AG04449 (cell line): ENCODE data around the gene MAML2.

Source experiments
- CTCF ChIA-PET: fragments of 350-600 bp; formaldehyde crosslinking; extraction: SDS; loops from one replicate; lab custom pipeline; 2021; ENCODE audit warnings: antibody characterized with exemption; lab: Yijun Ruan, JAX
- POLR2A ChIA-PET: fragments of 400-600, 350-600 bp; formaldehyde crosslinking; extraction: SDS; loops from one replicate; lab custom pipeline; 2020; ENCODE audit warnings: antibody characterized with exemption, inconsistent platforms; lab: Yijun Ruan, JAX
- DNase-seq: peaks from one replicate; pipeline ENCODE4 v3.0.0-alpha.2; 2010; ENCODE audit warnings: low read depth, low spot score
- H3K4me3 ChIP-seq: 2 replicates; pipeline ENCODE4 v1.5.1; 2011; ENCODE audit warnings: low read depth, mild to moderate bottlenecking, control low read depth, low read length
- TF ChIP-seq, protein P1 (sequence below): IDR thresholded peaks from one replicate; pipeline ENCODE4 v1.5.1; 2011; ENCODE audit warnings: mild to moderate bottlenecking, moderate library complexity, low read length, control low read depth, inconsistent platforms; ENCODE audit not compliant: insufficient read depth; ENCODE audit errors: missing control alignments

The MAML2 gene

DNA sequence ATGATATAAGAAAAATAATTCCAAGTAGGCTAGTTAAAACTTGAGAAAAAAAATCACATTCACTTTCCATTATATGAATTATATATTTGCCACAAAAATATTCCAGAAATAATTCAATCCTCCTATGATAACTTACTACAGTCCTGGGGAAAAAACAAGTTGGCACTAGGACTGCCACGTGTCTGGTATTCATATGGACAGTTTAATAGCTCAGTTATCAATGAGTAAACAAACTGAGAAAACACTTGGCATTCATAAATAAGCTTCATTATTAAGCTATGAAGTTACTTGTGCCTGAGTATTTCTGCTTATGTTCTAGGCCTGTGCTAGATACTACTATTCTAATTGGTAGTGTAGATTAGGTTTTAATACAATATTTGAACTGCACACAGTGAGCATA is 22.5 kb upstream of the MAML2 start:
- TF ChIP-seq, protein P1, sequence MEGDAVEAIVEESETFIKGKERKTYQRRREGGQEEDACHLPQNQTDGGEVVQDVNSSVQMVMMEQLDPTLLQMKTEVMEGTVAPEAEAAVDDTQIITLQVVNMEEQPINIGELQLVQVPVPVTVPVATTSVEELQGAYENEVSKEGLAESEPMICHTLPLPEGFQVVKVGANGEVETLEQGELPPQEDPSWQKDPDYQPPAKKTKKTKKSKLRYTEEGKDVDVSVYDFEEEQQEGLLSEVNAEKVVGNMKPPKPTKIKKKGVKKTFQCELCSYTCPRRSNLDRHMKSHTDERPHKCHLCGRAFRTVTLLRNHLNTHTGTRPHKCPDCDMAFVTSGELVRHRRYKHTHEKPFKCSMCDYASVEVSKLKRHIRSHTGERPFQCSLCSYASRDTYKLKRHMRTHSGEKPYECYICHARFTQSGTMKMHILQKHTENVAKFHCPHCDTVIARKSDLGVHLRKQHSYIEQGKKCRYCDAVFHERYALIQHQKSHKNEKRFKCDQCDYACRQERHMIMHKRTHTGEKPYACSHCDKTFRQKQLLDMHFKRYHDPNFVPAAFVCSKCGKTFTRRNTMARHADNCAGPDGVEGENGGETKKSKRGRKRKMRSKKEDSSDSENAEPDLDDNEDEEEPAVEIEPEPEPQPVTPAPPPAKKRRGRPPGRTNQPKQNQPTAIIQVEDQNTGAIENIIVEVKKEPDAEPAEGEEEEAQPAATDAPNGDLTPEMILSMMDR = no peak
- DNase-seq = no peak
- POLR2A ChIA-PET = no interaction called here
- CTCF ChIA-PET = no interaction called here
- H3K4me3 ChIP-seq = no peak overlapping the region

DNA sequence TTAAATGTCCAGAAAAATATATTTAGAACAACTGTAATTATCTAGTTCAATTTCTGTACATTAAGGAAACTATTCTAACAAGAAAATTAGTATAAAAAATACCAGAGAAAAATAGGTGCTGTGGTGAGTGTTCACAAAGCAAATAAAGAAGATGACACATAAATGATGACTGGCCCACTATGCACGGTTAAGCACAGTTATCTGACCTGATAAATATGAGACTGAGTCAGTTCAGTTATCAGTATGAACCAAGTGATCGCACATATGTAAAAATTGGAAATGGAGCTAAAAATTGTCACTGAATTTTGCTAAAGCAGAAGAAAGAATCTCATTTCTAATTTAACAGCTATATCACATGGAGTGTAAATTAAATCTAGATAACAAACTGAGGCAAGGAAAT is 18.8 kb upstream of the MAML2 start:
- CTCF ChIA-PET = interaction anchor here (0.6 to 2.5 kb wide), 5 partner anchors 11 to 526 kb away, joined by 3 to 7 read pairs (median 4); partner anchors contain the start of gene MAML2
- DNase-seq = no peak
- TF ChIP-seq, protein P1 = no peak
- no peak overlapping the region for H3K4me3 ChIP-seq
- POLR2A ChIA-PET = no interaction called here

DNA sequence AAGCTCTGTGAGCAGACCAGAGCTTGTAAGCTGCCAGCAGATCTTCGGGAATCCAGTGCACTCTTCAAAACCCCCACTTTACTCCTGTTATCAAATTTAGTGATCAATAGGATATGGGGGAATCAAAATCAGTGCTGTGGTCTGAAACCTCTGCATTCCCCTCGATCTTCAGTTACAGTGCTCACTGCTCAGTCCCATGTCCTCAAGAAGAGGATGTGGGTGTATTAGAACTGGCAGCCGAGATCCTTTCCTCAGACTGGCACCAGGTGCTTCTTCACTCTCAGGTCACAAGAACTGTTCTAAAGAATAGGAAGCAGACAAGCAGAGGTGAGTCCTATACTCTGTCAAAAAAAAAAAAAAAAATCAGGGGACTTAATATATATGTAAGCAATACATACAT is 15.3 kb upstream of the MAML2 start:
- H3K4me3 ChIP-seq = no peak overlapping the region
- ChIA-PET CTCF (interaction anchor here (1.4 kb wide), 1 partner anchor 15 kb away, joined by 9 read pairs; the partner anchor contains the start of gene MAML2), POLR2A (no interaction called here)
- no peak for DNase-seq
- TF ChIP-seq, protein P1 = no peak

DNA sequence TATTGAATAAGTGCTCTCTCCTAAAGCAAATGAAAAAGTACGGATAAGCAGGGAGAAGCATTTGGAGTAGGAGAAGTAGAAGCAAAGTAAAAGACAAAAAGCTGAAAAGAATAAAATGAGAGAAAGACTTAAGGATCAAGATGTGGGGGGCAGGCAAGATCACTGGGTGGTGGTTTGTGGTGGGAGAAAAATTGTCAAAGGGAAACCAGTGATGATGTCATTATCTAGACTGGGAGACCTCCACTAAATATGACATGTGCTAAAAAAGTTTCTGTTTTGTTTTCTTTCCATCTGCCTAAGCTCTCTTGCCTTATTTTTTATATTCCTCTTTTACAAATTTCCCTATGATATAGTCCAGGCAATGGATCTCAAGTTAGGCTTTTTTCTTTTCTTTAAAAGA is 14.8 kb upstream of the MAML2 start:
- no peak for DNase-seq
- POLR2A ChIA-PET = no interaction called here
- TF ChIP-seq, protein P1 = no peak
- CTCF ChIA-PET = interaction anchor here (1.0 to 1.6 kb wide), 3 partner anchors 13 to 36 kb away, joined by 3 to 9 read pairs (median 3); partner anchors contain the start of gene MAML2
- H3K4me3 ChIP-seq = no peak overlapping the region

DNA sequence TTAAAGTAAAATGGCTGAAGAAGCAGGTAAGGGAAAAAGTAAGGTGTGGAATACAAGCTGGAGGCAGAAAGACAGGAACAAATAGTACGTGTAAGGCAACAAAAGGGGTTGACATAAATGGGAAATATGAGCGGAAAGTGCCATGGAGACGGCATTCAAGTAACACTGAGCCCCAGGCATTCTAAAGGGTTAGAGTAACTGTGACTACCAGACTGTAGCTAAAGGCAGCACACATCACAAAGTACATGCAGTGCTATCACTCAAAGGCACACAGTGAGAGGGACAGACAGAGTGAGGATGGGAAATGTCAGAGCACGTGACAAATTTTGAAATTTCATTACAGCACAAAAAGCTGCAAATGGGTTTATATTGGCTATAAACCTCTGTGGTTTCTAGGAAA is 13.9 kb upstream of the MAML2 start:
- CTCF ChIA-PET = interaction anchor here (0.6 to 1.6 kb wide), 4 partner anchors 12 to 1034 kb away, joined by 3 to 9 read pairs (median 3); partner anchors contain the start of gene MAML2
- POLR2A ChIA-PET = no interaction called here
- H3K4me3 ChIP-seq = no peak overlapping the region
- TF ChIP-seq, protein P1 = no peak
- DNase-seq = no peak

DNA sequence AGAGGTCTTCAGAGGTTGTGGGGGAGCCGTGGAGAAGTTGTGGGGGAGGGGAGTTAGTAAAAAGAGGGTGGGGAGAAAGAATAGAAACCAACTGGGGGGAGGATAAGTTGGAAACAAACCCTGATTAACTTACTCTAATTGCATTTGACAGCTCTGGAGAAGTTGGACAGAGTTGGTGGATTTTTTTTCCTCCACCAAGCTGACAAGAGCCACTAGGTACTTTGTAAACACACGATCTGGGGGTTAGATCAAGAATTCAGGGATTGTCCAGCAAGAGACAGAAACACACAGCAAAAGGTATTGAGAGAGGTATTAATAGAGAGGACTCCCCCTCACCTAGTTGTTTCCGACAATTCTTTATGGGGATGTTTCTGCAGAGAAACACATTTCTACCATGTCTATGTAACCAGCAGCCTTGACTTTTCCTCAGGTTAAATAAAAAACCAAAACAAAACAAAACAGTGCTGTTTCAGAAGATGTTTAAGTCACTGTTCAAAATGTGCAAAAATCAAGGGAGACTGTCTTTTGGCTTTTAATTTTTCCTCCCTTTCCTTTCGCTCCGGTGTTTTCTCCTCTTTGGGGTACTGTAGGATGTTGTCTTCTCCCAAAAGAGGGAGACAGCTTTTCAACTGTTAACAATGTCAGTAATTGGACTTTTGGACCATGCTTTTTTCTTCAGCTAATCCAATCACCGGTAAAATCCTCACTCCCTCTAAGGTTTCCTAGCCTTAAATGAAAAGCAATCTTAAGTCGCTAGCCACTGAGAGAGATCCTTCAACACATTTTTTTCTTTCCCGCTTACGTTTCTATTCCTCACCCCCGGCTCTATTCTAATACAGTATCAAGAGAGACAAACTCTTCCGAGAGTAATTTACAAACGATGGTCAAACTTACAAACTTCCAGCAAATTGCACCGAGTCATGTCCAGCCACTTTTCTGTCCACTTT is 708 bp downstream of the MAML2 start:
- ChIA-PET POLR2A (interaction anchor here (0.8 to 2.0 kb wide), 9 partner anchors 31 to 252 kb away, joined by 3 to 10 read pairs (median 4); partner anchors contain the start of genes CCDC82 and JRKL), CTCF (interaction anchor here (0.6 to 5.6 kb wide), 107 partner anchors 8 to 551 kb away, joined by 3 to 57 read pairs (median 5); partner anchors contain the start of genes CCDC82 and JRKL)
- TF ChIP-seq, protein P1 = no peak
- no peak for DNase-seq
- H3K4me3 ChIP-seq = peak overlapping the region; percentile 81
